WERI-Rb-1 (cell line): ENCODE measurements around the gene GPSM3.

Experiments
- DNase-seq: peaks from one replicate; pipeline ENCODE4 v3.0.0-alpha.2; 2020
- H3K27ac ChIP-seq: fragments of 250-450 bp; sonication (Bioruptor Pico); 2 replicates; pipeline ENCODE4 v1.5.1; 2020; ENCODE audit warnings: mild to moderate bottlenecking, moderate library complexity
- H3K27me3 ChIP-seq: fragments of 250-450 bp; sonication (Bioruptor Pico); 2 replicates; pipeline ENCODE4 v1.5.1; 2021; ENCODE audit warnings: mild to moderate bottlenecking, low read depth, moderate library complexity; ENCODE audit not compliant: insufficient read depth, severe bottlenecking
- H3K36me3 ChIP-seq: fragments of 250-450 bp; sonication (Bioruptor Pico); 2 replicates; pipeline ENCODE4 v1.5.1; 2020; ENCODE audit warnings: mild to moderate bottlenecking, moderate library complexity
- H3K4me3 ChIP-seq: 2 replicates; pipeline ENCODE4 v1.5.1; 2011; ENCODE audit warnings: low read depth, mild to moderate bottlenecking, control low read depth, low read length
- H3K9me3 ChIP-seq: fragments of 250-450 bp; sonication (Bioruptor Pico); 2 replicates; pipeline ENCODE4 v1.5.1; 2021; ENCODE audit warnings: mild to moderate bottlenecking, moderate library complexity; ENCODE audit not compliant: severe bottlenecking
- CTCF ChIP-seq: IDR thresholded peaks from 2 replicates; pipeline ENCODE4 v1.5.1; 2011; ENCODE audit warnings: low read depth, mild to moderate bottlenecking, control low read depth, inconsistent platforms, low read length

The GPSM3 gene

GRCh38 chr6:32152769-32153563, 39.5 kb downstream of the GPSM3 start:
- H3K27ac ChIP-seq, result peak overlapping the region; percentile 85
- H3K4me3 ChIP-seq, result peak overlapping the region; percentile 82
- DNase-seq, result no peak
- H3K9me3 ChIP-seq, result peaks cover 2% of the 10 kb centered on the region
- peaks cover 32% of the 10 kb centered on the region for H3K36me3 ChIP-seq
- H3K27me3 ChIP-seq, result no peaks in the 10 kb centered on the region
- no peak for TF ChIP-seq CTCF

DNA sequence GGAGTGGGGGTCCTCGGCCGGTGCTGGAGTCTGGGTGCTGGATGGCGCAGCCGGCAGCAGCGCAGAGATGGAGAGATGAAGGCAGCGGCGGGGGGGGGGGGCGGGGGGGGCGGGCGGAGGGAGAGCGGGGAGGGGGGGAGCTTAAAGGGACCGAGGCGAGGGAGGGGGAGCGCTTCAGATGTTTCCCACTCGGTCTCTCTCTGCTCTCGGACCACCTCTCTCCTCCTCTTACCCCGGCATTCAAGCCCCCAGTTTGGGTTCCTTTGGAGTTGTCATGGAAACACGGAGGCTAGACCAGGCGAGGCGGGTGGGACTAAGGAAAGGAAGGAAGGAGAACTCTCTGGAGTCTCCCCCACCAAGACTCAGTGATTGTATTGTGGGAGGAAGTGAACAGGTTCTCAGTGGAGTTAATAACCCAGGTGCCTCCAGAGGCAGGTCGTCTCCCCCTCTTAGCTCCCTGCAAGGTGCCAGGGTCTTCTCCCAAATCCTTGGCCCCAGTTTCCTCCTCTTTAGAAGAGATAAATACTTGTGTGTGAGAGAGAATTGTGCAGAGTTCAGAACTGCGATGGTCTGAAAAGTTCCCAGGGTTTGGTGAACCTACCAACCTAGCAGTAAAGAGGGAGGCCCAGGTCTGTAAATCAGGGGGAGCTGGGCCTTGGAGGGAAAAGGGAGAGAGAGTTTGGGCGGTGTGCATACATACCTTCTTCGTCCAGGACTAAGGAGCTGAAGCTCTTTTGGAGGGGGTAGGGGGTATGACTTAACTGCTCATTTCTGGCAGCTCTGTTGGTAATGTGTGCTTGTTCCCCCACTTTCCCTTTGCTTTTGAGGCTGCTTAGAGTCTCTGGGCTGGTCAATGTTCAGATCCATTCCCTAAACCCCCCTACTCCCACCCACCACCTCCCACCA, 40.3 kb downstream of the GPSM3 start, which contains the start of gene PRRT1:
PRRT1 (minus strand) TSS at position 77 of the 906 bp plus-strand sequence. CDS start 112 bp downstream, outside the sequence.
- TF ChIP-seq CTCF, result no peak
- H3K4me3 ChIP-seq, result peak within 1 kb of the TSS; percentile 45
- H3K36me3 ChIP-seq, result peaks cover 23% of the 10 kb centered on the region
- peaks cover 2% of the 10 kb centered on the region for H3K9me3 ChIP-seq
- H3K27ac ChIP-seq, result peak within 1 kb of the TSS; percentile 85
- no peaks in the 10 kb centered on the region for H3K27me3 ChIP-seq
- no peak for DNase-seq

DNA sequence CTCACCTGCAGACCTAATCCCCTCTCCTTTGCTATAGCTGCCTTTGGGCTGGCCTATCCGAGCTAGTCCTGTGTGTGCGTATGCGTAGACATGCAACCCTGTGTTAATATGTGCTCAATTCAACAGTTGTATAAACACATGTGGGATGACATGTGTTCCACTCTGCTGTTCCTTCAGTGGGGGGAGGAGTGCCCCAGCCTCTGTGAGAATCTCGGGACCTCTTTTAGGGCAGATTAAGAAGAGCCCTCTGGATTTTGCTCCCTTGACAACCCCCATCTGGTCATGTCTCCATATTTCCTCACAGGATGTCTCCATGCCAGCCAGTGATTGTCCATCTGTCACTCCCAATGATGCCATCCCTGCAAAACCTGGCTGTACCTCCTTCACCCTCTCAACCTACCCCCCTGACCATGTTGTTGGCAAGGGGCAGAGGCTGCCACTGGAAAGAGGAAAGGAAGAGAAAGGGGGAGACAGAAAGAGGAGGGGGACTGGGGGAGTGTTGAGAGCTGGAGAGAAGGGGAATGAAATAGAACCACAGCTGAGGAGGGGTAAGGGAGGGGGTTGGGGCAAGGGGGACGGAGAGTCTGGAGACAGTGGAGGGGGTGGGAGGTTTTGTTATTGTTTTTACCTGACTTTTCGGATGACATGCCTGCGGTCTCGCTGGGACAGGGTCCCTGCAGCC, 41.1 kb downstream of the GPSM3 start:
- TF ChIP-seq CTCF, result no peak
- H3K27me3 ChIP-seq, result no peaks in the 10 kb centered on the region
- DNase-seq, result peak; percentile 82
- H3K27ac ChIP-seq, result peak overlapping the region; percentile 60
- H3K4me3 ChIP-seq, result peak overlapping the region; percentile 45
- H3K36me3 ChIP-seq, result peaks cover 15% of the 10 kb centered on the region
- H3K9me3 ChIP-seq, result peaks cover 2% of the 10 kb centered on the region

GRCh38 chr6:32149932-32150870, 42.2 kb downstream of the GPSM3 start:
- TF ChIP-seq CTCF, result no peak
- Histone ChIP-seq H3K4me3 (no peak overlapping the region), H3K27me3 (no peaks in the 10 kb centered on the region)

More at GRCh38 chr6:32149932-32150870, 42.2 kb downstream of the GPSM3 start:
- peak overlapping the region; percentile 60 for H3K27ac ChIP-seq
- DNase-seq, result no peak
- peaks cover 8% of the 10 kb centered on the region for H3K36me3 ChIP-seq
- peaks cover 2% of the 10 kb centered on the region for H3K9me3 ChIP-seq
